GM19240 (cell line): ENCODE measurements around the gene LEUTX.
"Not testable (repeated sequence)": the region's sequence is repeated elsewhere in the genome, so short reads cannot be mapped to it uniquely, and the experiment has no call there.

Source experiments
- DNase-seq: peaks from one replicate; pipeline ENCODE4 v3.0.0; 2011; ENCODE audit warnings: low spot score; ENCODE audit not compliant: insufficient read length

Gene LEUTX

GRCh38 chr19:39780894-39781293 lies 2.2 kb downstream of the LEUTX start:
- no peak for DNase-seq

GRCh38 chr19:39788244-39788643 lies 9.6 kb downstream of the LEUTX start:
- no peak for DNase-seq

- peak; percentile 43 for DNase-seq
These were observed 14.4 kb downstream of the LEUTX start for GRCh38 chr19:39792999-39793546.

GRCh38 chr19:39795001-39795400 lies 16.3 kb downstream of the LEUTX start:
- no peak for DNase-seq

- DNase-seq = no peak
These were observed 17.4 kb downstream of the LEUTX start for GRCh38 chr19:39796000-39796498.

GRCh38 chr19:39797083-39797482 lies 18.4 kb downstream of the LEUTX start:
- DNase-seq = no peak

GRCh38 chr19:39802958-39803357 lies 24.3 kb downstream of the LEUTX start:
- DNase-seq = no peak

- no peak for DNase-seq
These were observed 26.4 kb downstream of the LEUTX start for GRCh38 chr19:39805104-39805503.

GRCh38 chr19:39807846-39808364 lies 29.3 kb downstream of the LEUTX start:
- DNase-seq = no peak

- DNase-seq = not testable (repeated sequence)
These were observed 30.0 kb downstream of the LEUTX start for GRCh38 chr19:39808688-39809087.

- no peak for DNase-seq
These were observed 30.7 kb downstream of the LEUTX start for GRCh38 chr19:39809368-39809767.

GRCh38 chr19:39810424-39810823 lies 31.8 kb downstream of the LEUTX start:
- DNase-seq = no peak

- DNase-seq = no peak
These were observed 32.4 kb downstream of the LEUTX start for GRCh38 chr19:39811064-39811463.

- DNase-seq = no peak
These were observed 34.8 kb downstream of the LEUTX start for GRCh38 chr19:39813264-39813993.

GRCh38 chr19:39814111-39814510 lies 35.5 kb downstream of the LEUTX start:
- DNase-seq = not testable (repeated sequence)

GRCh38 chr19:39814595-39814994 lies 35.9 kb downstream of the LEUTX start:
- DNase-seq = no peak

- DNase-seq = no peak
These were observed 37.8 kb downstream of the LEUTX start for GRCh38 chr19:39816287-39817048.

- DNase-seq = no peak
These were observed 39.4 kb downstream of the LEUTX start for GRCh38 chr19:39817888-39818561.

GRCh38 chr19:39818626-39819097 lies 40.0 kb downstream of the LEUTX start:
- peak; percentile 55 for DNase-seq

- DNase-seq = no peak
These were observed 41.1 kb downstream of the LEUTX start for GRCh38 chr19:39819786-39820185.

GRCh38 chr19:39820696-39821095 lies 42.0 kb downstream of the LEUTX start:
- DNase-seq = no peak
